Mucosa of rectum (tissue), 2 donors: ENCODE measurements around the gene UGT2B10.

ENCODE experiments used
- H3K27ac ChIP-seq, 2 donors: one replicate each; pipeline ENCODE4 v1.7.0; 2013; ENCODE audit warnings: inconsistent platforms in 2 of 2, low read depth in 2 of 2, low read length in 2 of 2
- H3K27me3 ChIP-seq, 2 donors: one replicate each; pipeline ENCODE4 v1.7.0; 2013; ENCODE audit warnings: low read length in 2 of 2; ENCODE audit not compliant: control insufficient read depth in 2 of 2, insufficient read depth in 2 of 2
- H3K36me3 ChIP-seq, 2 donors: one replicate each; pipeline ENCODE4 v1.7.0; 2013; ENCODE audit warnings: low read length in 2 of 2; ENCODE audit not compliant: control insufficient read depth in 2 of 2, insufficient read depth in 2 of 2
- H3K4me1 ChIP-seq, 2 donors: one replicate each; pipeline ENCODE4 v1.7.0; 2013; ENCODE audit warnings: low read length in 2 of 2, mild to moderate bottlenecking in 1 of 2; ENCODE audit not compliant: control insufficient read depth in 2 of 2, insufficient read depth in 2 of 2
- H3K4me3 ChIP-seq, 2 donors: one replicate each; pipeline ENCODE4 v1.7.0; 2013; ENCODE audit warnings: low read length in 2 of 2
- H3K9ac ChIP-seq, 2 donors: one replicate each; pipeline ENCODE4 v1.7.0; 2013; ENCODE audit warnings: low read length in 2 of 2, low read depth in 1 of 2, mild to moderate bottlenecking in 1 of 2
- H3K9me3 ChIP-seq, 2 donors: one replicate each; pipeline ENCODE4 v1.7.0; 2013; ENCODE audit warnings: low read length in 2 of 2; ENCODE audit not compliant: control insufficient read depth in 2 of 2
- donor health status: healthy.
- donor health status: Normal muscosa, but diverticular disease.

UGT2B10 gene

GRCh38 chr4:68865760-68866159, 50.0 kb downstream of the UGT2B10 start:
- H3K4me3 ChIP-seq, result no peak overlapping the region
- peaks cover 0 to 6% of the 10 kb centered on the region in 2 donors for H3K4me1 ChIP-seq
- H3K27me3 ChIP-seq, result no peaks in the 10 kb centered on the region
- peak overlapping the region; percentile 69 to 74 for H3K27ac ChIP-seq
- no peaks in the 10 kb centered on the region for H3K36me3 ChIP-seq
- H3K9me3 ChIP-seq, result no peaks in the 10 kb centered on the region
- H3K9ac ChIP-seq, result no peak overlapping the region

- peaks cover 6 to 13% of the 10 kb centered on the region in 2 donors for H3K4me1 ChIP-seq
- no peak overlapping the region for H3K27ac ChIP-seq
- H3K9me3 ChIP-seq, result no peaks in the 10 kb centered on the region
- no peak overlapping the region for H3K4me3 ChIP-seq
- no peaks in the 10 kb centered on the region for H3K36me3 ChIP-seq
- no peak overlapping the region for H3K9ac ChIP-seq
- H3K27me3 ChIP-seq, result no peaks in the 10 kb centered on the region
Observed at GRCh38 chr4:68869274-68869773, 53.5 kb downstream of the UGT2B10 start.

- Histone ChIP-seq H3K9ac (no peak overlapping the region), H3K9me3 (no peaks in the 10 kb centered on the region), H3K4me3 (peak overlapping the region; percentile 39 to 49), H3K36me3 (no peaks in the 10 kb centered on the region), H3K4me1 (peaks cover 6 to 9% of the 10 kb centered on the region in 2 donors), H3K27ac (peak overlapping the region; percentile 64 to 65), H3K27me3 (no peaks in the 10 kb centered on the region)
Observed at GRCh38 chr4:68871809-68872642, 56.2 kb downstream of the UGT2B10 start.

GRCh38 chr4:68872643-68873502, 57.1 kb downstream of the UGT2B10 start:
- no peaks in the 10 kb centered on the region for H3K36me3 ChIP-seq
- H3K9ac ChIP-seq, result no peak overlapping the region
- no peaks in the 10 kb centered on the region for H3K27me3 ChIP-seq
- H3K4me3 ChIP-seq, result peak overlapping the region; percentile 39 to 49
- H3K9me3 ChIP-seq, result no peaks in the 10 kb centered on the region
- peaks cover 6 to 9% of the 10 kb centered on the region in 2 donors for H3K4me1 ChIP-seq
- H3K27ac ChIP-seq, result peak overlapping the region in 1 of 2 donors; percentile 65

GRCh38 chr4:68874507-68874906, 58.7 kb downstream of the UGT2B10 start:
- Histone ChIP-seq H3K36me3 (no peaks in the 10 kb centered on the region), H3K9ac (no peak overlapping the region), H3K9me3 (no peaks in the 10 kb centered on the region), H3K27ac (no peak overlapping the region), H3K27me3 (no peaks in the 10 kb centered on the region), H3K4me1 (peaks cover 6 to 9% of the 10 kb centered on the region in 2 donors), H3K4me3 (no peak overlapping the region)

GRCh38 chr4:68877555-68877954, 61.8 kb downstream of the UGT2B10 start:
- Histone ChIP-seq H3K4me1 (peaks cover 2 to 12% of the 10 kb centered on the region in 2 donors), H3K9ac (no peak overlapping the region), H3K9me3 (no peaks in the 10 kb centered on the region), H3K4me3 (no peak overlapping the region), H3K36me3 (no peaks in the 10 kb centered on the region), H3K27me3 (no peaks in the 10 kb centered on the region), H3K27ac (no peak overlapping the region)

- Histone ChIP-seq H3K4me1 (peaks cover under 1 to 12% of the 10 kb centered on the region in 2 donors), H3K9me3 (no peaks in the 10 kb centered on the region), H3K27me3 (no peaks in the 10 kb centered on the region), H3K9ac (no peak overlapping the region), H3K4me3 (no peak overlapping the region), H3K36me3 (no peaks in the 10 kb centered on the region), H3K27ac (no peak overlapping the region)
Observed at GRCh38 chr4:68878048-68878447, 62.3 kb downstream of the UGT2B10 start.
